Parathyroid adenoma (tissue), 2 donors: Measurements from ENCODE around the gene GAN.

Source experiments
- H2AFZ ChIP-seq: fragments of 300-600 bp; sonication (generic); one replicate; pipeline ENCODE4 v1.7.0; 2017; ENCODE audit warnings: antibody characterized with exemption, mild to moderate bottlenecking
- H3K27ac ChIP-seq: fragments of 300-600 bp; sonication (generic); one replicate; pipeline ENCODE4 v1.7.0; 2017
- H3K27me3 ChIP-seq: fragments of 300-600 bp; sonication (generic); one replicate; pipeline ENCODE4 v1.7.0; 2017; ENCODE audit warnings: low read length; ENCODE audit not compliant: control insufficient read depth, insufficient read depth
- H3K36me3 ChIP-seq: fragments of 300-600 bp; sonication (generic); one replicate; pipeline ENCODE4 v1.7.0; 2017; ENCODE audit warnings: low read length; ENCODE audit not compliant: control insufficient read depth, insufficient read depth
- H3K4me1 ChIP-seq: fragments of 300-600 bp; sonication (generic); one replicate; pipeline ENCODE4 v1.7.0; 2017; ENCODE audit warnings: control low read depth
- H3K4me2 ChIP-seq: fragments of 300-600 bp; sonication (generic); one replicate; pipeline ENCODE4 v1.7.0; 2017; ENCODE audit warnings: low read length
- H3K4me3 ChIP-seq: fragments of 300-600 bp; sonication (generic); one replicate; pipeline ENCODE4 v1.7.0; 2017; ENCODE audit warnings: low read depth, low read length
- H3K79me2 ChIP-seq: fragments of 300-600 bp; sonication (generic); one replicate; pipeline ENCODE4 v1.7.0; 2017; ENCODE audit warnings: control low read depth
- H3K9ac ChIP-seq: fragments of 300-600 bp; sonication (generic); one replicate; pipeline ENCODE4 v1.7.0; 2017; ENCODE audit warnings: mild to moderate bottlenecking
- H3K9me3 ChIP-seq: fragments of 300-600 bp; sonication (generic); one replicate; pipeline ENCODE4 v1.7.0; 2017; ENCODE audit warnings: low read length; ENCODE audit not compliant: control insufficient read depth
- TF ChIP-seq, protein P1 (sequence below): fragments of 300-600 bp; sonication (generic); IDR thresholded peaks from one replicate; pipeline ENCODE4 v1.7.0; 2017; ENCODE audit warnings: antibody characterized with exemption, mild to moderate bottlenecking
- donor health status: primary hyperparathyroidism.

GAN gene

DNA sequence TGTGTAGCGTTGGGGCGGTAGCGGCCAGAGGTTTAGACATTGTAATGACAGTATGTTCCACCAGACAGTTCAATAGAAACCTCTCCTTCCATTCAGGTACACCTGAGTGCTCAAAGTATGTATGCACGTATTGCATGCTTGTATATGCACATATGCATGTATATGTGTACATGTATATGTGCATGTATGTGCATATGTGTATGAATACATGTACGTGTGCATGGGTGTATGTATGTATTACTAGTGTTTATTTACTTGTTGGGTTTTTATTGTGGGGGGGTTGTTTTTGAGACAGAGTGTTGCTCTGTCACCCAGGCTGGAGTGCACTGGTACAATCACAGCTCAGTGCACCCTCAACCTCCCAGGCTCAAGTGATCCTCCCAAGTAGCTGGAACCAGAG lies 46.3 kb upstream of the GAN start:
- no peak overlapping the region for H3K4me3 ChIP-seq
- no peak overlapping the region for H3K9ac ChIP-seq
- H3K27ac ChIP-seq: no peak overlapping the region
- no peaks in the 10 kb centered on the region for H3K36me3 ChIP-seq
- no peaks in the 10 kb centered on the region for H3K79me2 ChIP-seq
- H3K4me2 ChIP-seq: no peak overlapping the region
- TF ChIP-seq, protein P1, sequence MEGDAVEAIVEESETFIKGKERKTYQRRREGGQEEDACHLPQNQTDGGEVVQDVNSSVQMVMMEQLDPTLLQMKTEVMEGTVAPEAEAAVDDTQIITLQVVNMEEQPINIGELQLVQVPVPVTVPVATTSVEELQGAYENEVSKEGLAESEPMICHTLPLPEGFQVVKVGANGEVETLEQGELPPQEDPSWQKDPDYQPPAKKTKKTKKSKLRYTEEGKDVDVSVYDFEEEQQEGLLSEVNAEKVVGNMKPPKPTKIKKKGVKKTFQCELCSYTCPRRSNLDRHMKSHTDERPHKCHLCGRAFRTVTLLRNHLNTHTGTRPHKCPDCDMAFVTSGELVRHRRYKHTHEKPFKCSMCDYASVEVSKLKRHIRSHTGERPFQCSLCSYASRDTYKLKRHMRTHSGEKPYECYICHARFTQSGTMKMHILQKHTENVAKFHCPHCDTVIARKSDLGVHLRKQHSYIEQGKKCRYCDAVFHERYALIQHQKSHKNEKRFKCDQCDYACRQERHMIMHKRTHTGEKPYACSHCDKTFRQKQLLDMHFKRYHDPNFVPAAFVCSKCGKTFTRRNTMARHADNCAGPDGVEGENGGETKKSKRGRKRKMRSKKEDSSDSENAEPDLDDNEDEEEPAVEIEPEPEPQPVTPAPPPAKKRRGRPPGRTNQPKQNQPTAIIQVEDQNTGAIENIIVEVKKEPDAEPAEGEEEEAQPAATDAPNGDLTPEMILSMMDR: no peak
- H3K9me3 ChIP-seq: no peaks in the 10 kb centered on the region
- H3K4me1 ChIP-seq: no peaks in the 10 kb centered on the region
- H3K27me3 ChIP-seq: no peaks in the 10 kb centered on the region
- no peak overlapping the region for H2AFZ ChIP-seq

DNA sequence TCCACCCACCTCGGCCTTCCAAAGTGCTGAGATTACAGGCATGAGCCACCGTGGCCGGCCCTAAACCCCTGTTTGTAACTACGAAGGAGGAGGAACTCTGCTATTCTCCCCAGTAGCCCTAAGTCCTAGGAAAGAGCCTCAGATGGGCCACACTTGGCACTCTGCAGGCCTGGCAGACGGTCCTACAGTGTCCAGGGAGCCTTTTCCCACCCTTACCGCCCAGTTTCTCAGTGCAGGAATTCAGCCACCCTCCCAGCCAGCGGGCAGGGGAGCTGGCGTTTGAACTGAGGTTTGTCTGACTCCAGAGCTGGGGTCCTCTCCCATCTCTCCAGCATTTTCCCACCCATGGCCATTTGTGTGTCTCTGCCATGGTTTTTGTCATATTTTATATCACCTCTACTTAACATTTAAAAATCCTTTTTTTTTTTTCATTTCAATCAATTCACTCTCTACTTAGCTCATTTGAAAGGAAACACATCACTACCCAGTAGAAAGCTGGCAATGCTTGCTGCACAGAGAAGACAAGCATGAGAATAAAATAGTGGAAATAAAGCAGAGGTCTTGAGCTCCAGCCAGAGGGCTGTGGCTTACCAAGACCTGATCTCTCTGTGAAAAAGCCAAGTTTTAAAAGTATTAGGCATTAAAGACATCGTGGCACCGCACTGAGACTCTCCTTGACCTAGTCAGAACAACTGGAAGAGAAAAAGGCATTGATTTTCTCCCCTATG lies 41.4 kb upstream of the GAN start:
- Histone ChIP-seq H3K4me2 (no peak overlapping the region), H3K27ac (no peak overlapping the region)
- TF ChIP-seq, protein P1: no peak

DNA sequence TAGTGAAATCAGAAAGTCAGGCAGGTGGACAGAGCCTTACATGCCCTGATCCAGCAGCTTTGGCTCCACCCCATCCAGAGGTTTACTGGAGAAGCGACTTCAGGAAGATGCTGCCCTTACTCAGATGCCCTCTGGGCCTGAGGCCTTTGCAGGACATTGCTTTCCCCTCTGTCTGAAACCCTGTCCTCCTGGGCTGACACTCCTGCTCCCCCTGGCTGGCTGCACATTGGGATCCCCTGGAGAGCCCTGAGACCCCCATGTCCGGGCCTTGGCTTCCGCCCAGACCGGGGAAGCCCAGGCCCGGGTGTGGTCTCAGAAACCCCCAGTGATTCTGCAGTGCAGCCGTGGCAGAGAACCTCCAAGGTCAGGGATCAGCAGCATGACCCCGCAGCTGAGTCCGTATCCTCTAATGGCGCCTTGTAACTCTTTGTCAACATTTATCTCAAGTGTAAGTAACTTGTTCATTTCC lies 39.7 kb upstream of the GAN start:
- H3K27me3 ChIP-seq: no peaks in the 10 kb centered on the region
- no peak overlapping the region for H3K4me2 ChIP-seq
- H3K36me3 ChIP-seq: no peaks in the 10 kb centered on the region
- no peak overlapping the region for H3K4me3 ChIP-seq
- no peak overlapping the region for H3K9ac ChIP-seq
- no peak overlapping the region for H3K27ac ChIP-seq
- H3K4me1 ChIP-seq: no peaks in the 10 kb centered on the region
- no peaks in the 10 kb centered on the region for H3K9me3 ChIP-seq
- TF ChIP-seq, protein P1: no peak
- no peaks in the 10 kb centered on the region for H3K79me2 ChIP-seq
- no peak overlapping the region for H2AFZ ChIP-seq

More for the DNA sequence above, 41.4 kb upstream of the GAN start:
- Histone ChIP-seq H3K4me3 (no peak overlapping the region), H3K9ac (no peak overlapping the region), H3K9me3 (no peaks in the 10 kb centered on the region), H3K79me2 (no peaks in the 10 kb centered on the region), H2AFZ (no peak overlapping the region), H3K36me3 (no peaks in the 10 kb centered on the region), H3K4me1 (no peaks in the 10 kb centered on the region), H3K27me3 (no peaks in the 10 kb centered on the region)

DNA sequence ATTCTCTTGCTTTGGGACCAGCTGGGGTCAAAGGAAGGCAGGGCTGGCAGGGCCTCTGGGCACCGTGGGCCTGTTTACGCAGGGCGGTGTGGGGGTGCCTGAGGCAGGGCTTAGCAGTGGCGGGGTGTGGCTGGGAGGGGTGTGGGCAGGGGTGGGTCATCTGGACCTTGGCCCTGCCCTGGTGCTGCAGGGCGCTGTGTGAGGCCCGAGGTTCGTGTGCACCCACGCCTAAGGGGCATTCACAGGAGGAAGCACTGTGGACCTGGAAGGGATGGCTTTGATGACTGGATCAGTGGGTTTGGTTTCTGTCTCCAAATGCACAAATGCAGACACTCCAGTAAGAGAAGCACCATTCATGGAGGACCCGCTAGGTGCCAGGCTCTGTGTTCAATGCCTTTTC lies 39.0 kb upstream of the GAN start:
- no peaks in the 10 kb centered on the region for H3K36me3 ChIP-seq
- no peak overlapping the region for H2AFZ ChIP-seq
- H3K9me3 ChIP-seq: no peaks in the 10 kb centered on the region
- H3K27me3 ChIP-seq: no peaks in the 10 kb centered on the region
- TF ChIP-seq, protein P1: no peak
- no peak overlapping the region for H3K4me2 ChIP-seq
- H3K4me3 ChIP-seq: no peak overlapping the region
- H3K4me1 ChIP-seq: no peaks in the 10 kb centered on the region
- no peak overlapping the region for H3K27ac ChIP-seq
- no peaks in the 10 kb centered on the region for H3K79me2 ChIP-seq
- no peak overlapping the region for H3K9ac ChIP-seq

DNA sequence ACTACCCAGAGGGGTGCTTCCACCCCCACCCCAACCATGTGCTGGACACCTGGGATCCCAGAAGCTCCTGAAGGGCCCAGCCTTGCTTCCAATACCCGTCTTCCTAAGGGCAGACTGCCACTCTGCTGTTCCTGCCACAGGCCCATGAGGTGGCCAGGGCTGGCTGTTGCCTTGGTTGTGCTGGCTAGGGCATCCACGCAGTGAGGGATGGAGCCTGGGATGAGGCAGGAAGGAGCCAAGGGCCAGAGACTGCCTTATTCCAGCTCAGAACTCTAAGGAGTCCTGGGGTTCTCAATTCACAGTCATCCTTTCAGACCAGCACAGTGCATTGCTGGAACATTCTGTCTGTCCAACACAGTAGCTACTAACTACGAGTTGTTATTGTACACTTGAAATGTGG lies 38.4 kb upstream of the GAN start:
- TF ChIP-seq, protein P1: no peak

More for the DNA sequence above, 38.4 kb upstream of the GAN start:
- Histone ChIP-seq H3K4me1 (no peaks in the 10 kb centered on the region), H3K79me2 (no peaks in the 10 kb centered on the region), H3K4me3 (no peak overlapping the region), H3K27ac (no peak overlapping the region), H3K4me2 (no peak overlapping the region), H2AFZ (no peak overlapping the region), H3K36me3 (no peaks in the 10 kb centered on the region), H3K9ac (no peak overlapping the region), H3K27me3 (no peaks in the 10 kb centered on the region), H3K9me3 (no peaks in the 10 kb centered on the region)
